GM12878 (cell line): ENCODE data around the gene SSBP4. TPM values are rescaled to one million over a fixed set of nuclear protein-coding genes. Genes with fewer than 3 reads are reported as not detected.

Source experiments
- ATAC-seq: fragments of 200-7000 bp; cut with Tn5 transposase; 3 replicates; pipeline ENCODE4 v1.9.1; 2020; ENCODE audit warnings: mild to moderate bottlenecking, moderate library complexity
- BruUV-seq: library from RNA; stranded (reverse); fragments of 400-500 nt; replicated peaks from 2 replicates; lab custom pipeline; 2021; lab: Mats Ljungman, UMichigan
- CTCF ChIA-PET: fragments of 300-600 bp; sonication (Branson Sonifier 250); formaldehyde crosslinking; extraction: SDS; loops from one replicate; lab custom pipeline; 2021; ENCODE audit warnings: inconsistent platforms; lab: Yijun Ruan, JAX
- POLR2A ChIA-PET: fragments of 350-600 bp; formaldehyde crosslinking; extraction: SDS; loops from one replicate; lab custom pipeline; 2021; ENCODE audit warnings: inconsistent platforms; lab: Charles Lee
- RAD21 ChIA-PET: fragments of 300-600 bp; sonication (Branson Sonifier 250); formaldehyde crosslinking; loops from one replicate; lab custom pipeline; 2023; ENCODE audit warnings: antibody characterized with exemption; ENCODE audit not compliant: unreplicated experiment; lab: Charles Lee
- SMC1A ChIA-PET: fragments of 300-600 bp; sonication (Branson Sonifier 250); formaldehyde crosslinking; loops from one replicate; lab custom pipeline; 2023; ENCODE audit not compliant: unreplicated experiment, uncharacterized antibody; lab: Charles Lee
- DNase-seq: peaks from one replicate; pipeline ENCODE4 v3.0.0-alpha.2; 2011; ENCODE audit warnings: low read depth, low spot score
- FAIRE-seq: peaks from 3 replicates; lab custom pipeline; 2011; peaks lifted over from hg19 to GRCh38; lab: Jason Lieb, UNC
- H2AFZ ChIP-seq: 2 replicates; pipeline ENCODE4 v1.6.0; 2011; ENCODE audit warnings: low read depth, low read length, control low read depth; ENCODE audit not compliant: control insufficient read depth
- H3K27ac ChIP-seq: 2 replicates; pipeline ENCODE4 v1.5.1; 2011; ENCODE audit warnings: control low read depth; ENCODE audit not compliant: control insufficient read depth, insufficient read depth
- H3K27me3 ChIP-seq, 2 experiments: replicated peaks in 1 of 2; 2 replicates each; pipeline versions ENCODE4 v1.6.0 to v1.6.1; 2011; ENCODE audit warnings: low read length in 1 of 2; ENCODE audit not compliant: control insufficient read depth in 2 of 2, insufficient read depth in 2 of 2
- H3K36me3 ChIP-seq, 2 experiments: 2 replicates each; pipeline ENCODE4 v1.5.1; 2011; ENCODE audit warnings: low read length in 1 of 2; ENCODE audit not compliant: control insufficient read depth in 2 of 2, insufficient read depth in 2 of 2
- H3K4me1 ChIP-seq: 2 replicates; pipeline ENCODE4 v1.6.1; 2011; ENCODE audit warnings: mild to moderate bottlenecking, low read length, moderate library complexity, mixed read lengths; ENCODE audit not compliant: control insufficient read depth, insufficient read depth
- H3K4me2 ChIP-seq: 2 replicates; pipeline ENCODE4 v1.6.0; 2011; ENCODE audit warnings: control low read depth; ENCODE audit not compliant: control insufficient read depth, insufficient read depth
- H3K4me3 ChIP-seq: fragments of 200-600 bp; sonication (generic); 2 replicates; pipeline ENCODE4 v1.5.1; 2016
- H3K79me2 ChIP-seq: 2 replicates; pipeline ENCODE4 v1.6.0; 2011; ENCODE audit warnings: low read length; ENCODE audit not compliant: control insufficient read depth, insufficient read depth
- H3K9ac ChIP-seq: 2 replicates; pipeline ENCODE4 v1.8.0; 2011; ENCODE audit warnings: low read length, control low read depth, mixed read lengths; ENCODE audit not compliant: control insufficient read depth, insufficient read depth
- H3K9me3 ChIP-seq: replicated peaks from 3 replicates; pipeline ENCODE4 v1.5.1; 2011; ENCODE audit warnings: mild to moderate bottlenecking, low read length; ENCODE audit not compliant: control insufficient read depth, insufficient read depth
- H4K20me1 ChIP-seq: 2 replicates; pipeline ENCODE4 v1.6.0; 2011; ENCODE audit not compliant: control insufficient read depth, insufficient read depth
- BACH1 ChIP-seq: fragments of 450-650 bp; IDR thresholded peaks from 2 replicates; pipeline ENCODE4 v1.6.1; 2017; ENCODE audit warnings: mild to moderate bottlenecking, borderline replicate concordance
- EGR1 ChIP-seq, 2 experiments: IDR thresholded peaks; 1 replicate in 1 of 2; 2 replicates in 1 of 2; pipeline ENCODE4 v1.6.1; 2011 to 2012; ENCODE audit warnings: low read depth in 2 of 2, low read length in 2 of 2, borderline replicate concordance in 1 of 2, mild to moderate bottlenecking in 1 of 2, moderate library complexity in 1 of 2
- LARP7 ChIP-seq: fragments of 450-650 bp; IDR thresholded peaks from 2 replicates; pipeline ENCODE4 v1.6.1; 2017; ENCODE audit warnings: mild to moderate bottlenecking
- NFXL1 ChIP-seq: fragments of 450-650 bp; IDR thresholded peaks from 2 replicates; pipeline ENCODE4 v1.6.1; 2017; ENCODE audit warnings: antibody characterized with exemption, mild to moderate bottlenecking, borderline replicate concordance
- POLR2A ChIP-seq: IDR thresholded peaks from 2 replicates; pipeline ENCODE4 v1.6.1; 2011; ENCODE audit warnings: low read depth, mild to moderate bottlenecking, low read length
- STAT3 ChIP-seq: IDR thresholded peaks from 2 replicates; pipeline ENCODE4 v1.6.1; 2011; ENCODE audit warnings: low read depth, low read length, improper control_type of control experiment
- YY1 ChIP-seq: IDR thresholded peaks from 2 replicates; pipeline ENCODE4 v1.6.1; 2011; ENCODE audit warnings: low read depth, mild to moderate bottlenecking, low read length
- ZNF687 ChIP-seq: fragments of 450-650 bp; IDR thresholded peaks from 2 replicates; pipeline ENCODE4 v1.6.1; 2017; ENCODE audit warnings: mild to moderate bottlenecking, moderate library complexity
- WGBS: methylation state at CpG from one replicate; pipeline ENCODE4 v1.1.6; 2016; ENCODE audit warnings: low lambda C conversion rate; ENCODE audit not compliant: insufficient replicate concordance, insufficient coverage; ENCODE audit errors: missing lambda C conversion rate; 5-methylcytosine and 5-hydroxymethylcytosine counted together
- in situ Hi-C: fragments of 300-500 bp; cut with MboI; formaldehyde crosslinking; loops from 9 replicates; pipeline ENCODE4 v1.14.3; 2018; ENCODE audit warnings: mixed read lengths
- intact Hi-C: fragments of 100-400 bp; cut with micrococcal nuclease; formaldehyde crosslinking; loops from one replicate; pipeline ENCODE4 v1.14.2; 2022; ENCODE audit not compliant: unreplicated experiment
- polyA plus RNA-seq, 11 experiments: library from polyadenylated mRNA; depleted of rRNA in 4 of 11; unstranded in 6 of 11; stranded (reverse) in 5 of 11; fragments of >200 nt; fragmentation: Nextera tagmentation in 4 of 11; fragmentation: Illumina TruSeq in 1 of 11; extraction: Ambion mirVana in 4 of 11; extraction: Trizol in 1 of 11; gene quantifications; 1 replicate in 1 of 11; 2 replicates in 10 of 11; pipeline versions ENCODE4 v1.2.1 to v1.2.3, GENCODE V29; 2011 to 2016; ENCODE audit warnings: inconsistent platforms in 2 of 11, missing spikeins in 2 of 11, low read depth in 1 of 11
- total RNA-seq, 4 experiments: library from RNA; depleted of rRNA in 3 of 4; stranded (reverse); fragments of >200 nt in 3 of 4; fragmentation: Illumina TruSeq in 1 of 4; extraction: Trizol in 1 of 4; gene quantifications; 2 replicates each; pipeline versions ENCODE4 v1.2.1 to v1.2.3, GENCODE V29; 2013 to 2021

Gene SSBP4
- total and polyA plus RNA-seq, 10 of the 15 experiments (the other 5 are each of a cell fraction or from before 2014, with no cell fraction given): 0.37 to 150 (median 38.9) TPM

GRCh38 chr19:18433735-18434398 lies 14.7 kb downstream of the SSBP4 start:
- WGBS: 24% methylated on average over 22 of the region's 60 CpGs
- ChIA-PET POLR2A (interaction anchor here (0.6 to 1.4 kb wide), 2 partner anchors 16 to 29 kb away, joined by 3 read pairs; no protein-coding TSS in a partner anchor), SMC1A (no interaction called here)
- H3K4me1 ChIP-seq: peaks cover 37% of the 10 kb centered on the region
- no peaks in the 10 kb centered on the region; the same call in 1 of the 2 replicates for H4K20me1 ChIP-seq
- in situ Hi-C loops: no loop called here
- H2AFZ ChIP-seq: no peak overlapping the region
- no peak overlapping the region for H3K27ac ChIP-seq
- TF ChIP-seq BACH1 (peak; percentile 17; the same call in 1 of the 2 replicates), ZNF687 (0 out of 2 replicates have a peak, but pooled peaks have one; percentile 6), YY1 (0 out of 2 replicates have a peak, but pooled peaks have one; percentile 23), LARP7 (peak; percentile 15; the same call in 1 of the 2 replicates), EGR1 (IDR thresholded peaks at IDR 0.05; ENCODE audit: borderline replicate concordance in 1 of 2, low read depth in 2 of 2, low read length in 2 of 2) (0 out of 3 replicates have a peak, but pooled peaks of 1 of the 2 experiments have one; percentile 2), POLR2A (peak; percentile 18), NFXL1 (no peak), STAT3 (no peak)
- TF ChIP-seq, all 136 proteins: peak for 6
- intact Hi-C loops: no loop called here
- peak overlapping the region; percentile 84 for H3K4me2 ChIP-seq
- RAD21 ChIA-PET: no interaction called here
- no peak for FAIRE-seq
- peaks cover 0 to 2% of the 10 kb centered on the region in 2 experiments; a peak in 3 of 4 replicates for H3K36me3 ChIP-seq
- peak overlapping the region; percentile 58 for H3K4me3 ChIP-seq
- peak; percentile 7 for ATAC-seq
- no peaks in the 10 kb centered on the region; the same call in 2 of the 3 replicates for H3K9me3 ChIP-seq
- peaks cover 8% of the 10 kb centered on the region for H3K79me2 ChIP-seq
- peak overlapping the region; percentile 48; the same call in 1 of the 2 replicates for H3K9ac ChIP-seq
- CTCF ChIA-PET: interaction anchor here (1.2 kb wide), 1 partner anchor 243 kb away, joined by 3 read pairs; no protein-coding TSS in a partner anchor
- TSS peak; percentile 81 for BruUV-seq
- no peak for DNase-seq
- no peaks in the 10 kb centered on the region for H3K27me3 ChIP-seq
